Left renal pelvis (tissue), 4 donors: ENCODE data around the gene RD3L. TPM values are rescaled to one million over a fixed set of nuclear protein-coding genes. Genes with fewer than 3 reads are reported as not detected.
"Not testable (repeated sequence)": the region's sequence is repeated elsewhere in the genome, so short reads cannot be mapped to it uniquely, and the experiment has no call there.

ENCODE experiments used
- DNase-seq, 4 donors: peaks; one replicate each; pipeline ENCODE4 v3.0.0-alpha.2; 2013; ENCODE audit warnings: low read depth in 4 of 4, low spot score in 3 of 4
- polyA plus RNA-seq, 4 donors: library from polyadenylated mRNA; unstranded; fragments of 120-200 nt; gene quantifications; one replicate each; pipeline ENCODE4 v1.2.1, GENCODE V29; 2013; ENCODE audit not compliant: insufficient read length in 4 of 4

RD3L gene
- polyA plus RNA-seq, result not detected

GRCh38 chr14:103941973-103942736, at the start of gene RD3L:
TSS of gene RD3L (minus strand) at chr14:103942529. CDS start at chr14:103941695, 834 bp downstream.
- no peak for DNase-seq

- no peak for DNase-seq
Observed at GRCh38 chr14:103989964-103990363, 47.6 kb upstream of the RD3L start.

- DNase-seq, result no peak
Observed at GRCh38 chr14:103989034-103989433, 46.7 kb upstream of the RD3L start.

GRCh38 chr14:103984196-103984595, 41.9 kb upstream of the RD3L start:
- no peak for DNase-seq

- not testable (repeated sequence) for DNase-seq
Observed at GRCh38 chr14:103980623-103981238, 38.4 kb upstream of the RD3L start.

GRCh38 chr14:103974575-103974974, 32.2 kb upstream of the RD3L start:
- DNase-seq, result no peak

GRCh38 chr14:103973354-103973753, 31.0 kb upstream of the RD3L start:
- DNase-seq, result no peak

GRCh38 chr14:103969961-103970360, 27.6 kb upstream of the RD3L start:
- no peak for DNase-seq

GRCh38 chr14:103966631-103967030, 24.3 kb upstream of the RD3L start:
- no peak for DNase-seq

- DNase-seq, result no peak
Observed at GRCh38 chr14:103961928-103962578, 19.7 kb upstream of the RD3L start.

GRCh38 chr14:103960457-103961055, 18.2 kb upstream of the RD3L start:
- DNase-seq, result no peak

GRCh38 chr14:103949131-103949790, 6.9 kb upstream of the RD3L start:
- DNase-seq, result no peak

GRCh38 chr14:103948442-103948841, 6.1 kb upstream of the RD3L start:
- DNase-seq, result no peak

GRCh38 chr14:103946975-103947374, 4.6 kb upstream of the RD3L start:
- DNase-seq, result no peak

GRCh38 chr14:103943673-103944072, 1.3 kb upstream of the RD3L start:
- DNase-seq, result no peak

- no peak for DNase-seq
Observed at GRCh38 chr14:103941462-103941861, 867 bp downstream of the RD3L start.

GRCh38 chr14:103935102-103935501, 7.2 kb downstream of the RD3L start:
- no peak for DNase-seq

- DNase-seq, result no peak
Observed at GRCh38 chr14:103932791-103933490, 9.4 kb downstream of the RD3L start.

- DNase-seq, result no peak
Observed at GRCh38 chr14:103931422-103931821, 10.9 kb downstream of the RD3L start.

GRCh38 chr14:103930051-103930604, 12.2 kb downstream of the RD3L start:
- DNase-seq, result no peak
